HepG2 (cell line): ENCODE measurements around the gene P4HB. TPM values are rescaled to one million over a fixed set of nuclear protein-coding genes. Genes with fewer than 3 reads are reported as not detected.

Experiments used
- ADNP ChIP-seq: sonication (generic); formaldehyde crosslinking; IDR thresholded peaks from 2 replicates; pipeline ENCODE4 v1.4.0; 2020; ENCODE audit warnings: missing genetic modification reagents
- ARNT2 ChIP-seq: sonication (generic); formaldehyde crosslinking; IDR thresholded peaks from 2 replicates; pipeline ENCODE4 v1.8.0; 2022; ENCODE audit warnings: mild to moderate bottlenecking, low read depth, missing genetic modification reagents, moderate library complexity
- CREM ChIP-seq, 2 experiments: sonication (generic) in 1 of 2; formaldehyde crosslinking in 1 of 2; IDR thresholded peaks; 2 replicates each; pipeline versions ENCODE4 v1.4.0 to v1.6.1; 2016 to 2020; ENCODE audit warnings: antibody characterized with exemption in 1 of 2, mild to moderate bottlenecking in 1 of 2, missing genetic modification reagents in 1 of 2
- E2F1 ChIP-seq: sonication (generic); formaldehyde crosslinking; IDR thresholded peaks from 2 replicates; pipeline ENCODE4 v1.5.0; 2020; ENCODE audit warnings: missing genetic modification reagents
- HES4 ChIP-seq: sonication (generic); formaldehyde crosslinking; IDR thresholded peaks from 2 replicates; pipeline ENCODE4 v1.9.0; 2021; ENCODE audit warnings: mild to moderate bottlenecking, missing genetic modification reagents, borderline replicate concordance
- HOXA7 ChIP-seq: sonication (generic); formaldehyde crosslinking; IDR thresholded peaks from 2 replicates; pipeline ENCODE4 v1.8.1; 2022; ENCODE audit warnings: mild to moderate bottlenecking, missing genetic modification reagents, moderate library complexity
- IRF1 ChIP-seq: sonication (generic); formaldehyde crosslinking; IDR thresholded peaks from 2 replicates; pipeline ENCODE4 v1.4.0; 2020; ENCODE audit warnings: low read depth, mild to moderate bottlenecking, missing genetic modification reagents
- KDM1A ChIP-seq: IDR thresholded peaks from 2 replicates; pipeline ENCODE4 v1.6.1; 2016; ENCODE audit warnings: missing compliant biosample characterization
- MATR3 ChIP-seq: sonication (generic); formaldehyde crosslinking; IDR thresholded peaks from 2 replicates; pipeline ENCODE4 v1.4.0; 2020; ENCODE audit warnings: missing genetic modification reagents
- MTF1 ChIP-seq: sonication (generic); formaldehyde crosslinking; IDR thresholded peaks from 2 replicates; pipeline ENCODE4 v1.5.0; 2020; ENCODE audit warnings: missing genetic modification reagents
- RARA ChIP-seq: IDR thresholded peaks from 2 replicates; pipeline ENCODE4 v1.6.1; 2016; ENCODE audit warnings: missing genetic modification reagents, missing compliant biosample characterization
- RCOR2 ChIP-seq: IDR thresholded peaks from 2 replicates; pipeline ENCODE4 v1.6.1; 2016; ENCODE audit warnings: missing biosample characterization, missing genetic modification reagents
- SSRP1 ChIP-seq: IDR thresholded peaks from 2 replicates; pipeline ENCODE4 v1.6.1; 2016; ENCODE audit warnings: control low read depth
- ZFP36L1 ChIP-seq: sonication (generic); formaldehyde crosslinking; IDR thresholded peaks from 2 replicates; pipeline ENCODE4 v1.8.0; 2022; ENCODE audit warnings: mild to moderate bottlenecking, missing genetic modification reagents, moderate library complexity
- ZMYM2 ChIP-seq: sonication (generic); formaldehyde crosslinking; IDR thresholded peaks from 2 replicates; pipeline ENCODE4 v1.8.0; 2022; ENCODE audit warnings: mild to moderate bottlenecking, missing genetic modification reagents
- ZNF136 ChIP-seq: sonication (generic); formaldehyde crosslinking; IDR thresholded peaks from 2 replicates; pipeline ENCODE4 v1.8.1; 2022; ENCODE audit warnings: low read depth, mild to moderate bottlenecking, moderate library complexity, missing genetic modification reagents
- ZNF274 ChIP-seq: sonication (generic); formaldehyde crosslinking; IDR thresholded peaks from 2 replicates; pipeline ENCODE4 v1.5.1; 2020; ENCODE audit warnings: mild to moderate bottlenecking, missing genetic modification reagents
- ZNF292 ChIP-seq: sonication (generic); formaldehyde crosslinking; IDR thresholded peaks from 2 replicates; pipeline ENCODE4 v1.8.1; 2022; ENCODE audit warnings: mild to moderate bottlenecking, low read depth, missing genetic modification reagents, borderline replicate concordance
- ZNF367 ChIP-seq: sonication (generic); formaldehyde crosslinking; IDR thresholded peaks from 2 replicates; pipeline ENCODE4 v1.4.0; 2020; ENCODE audit warnings: missing genetic modification reagents, borderline replicate concordance
- ZNF558 ChIP-seq: sonication (generic); formaldehyde crosslinking; IDR thresholded peaks from 2 replicates; pipeline ENCODE4 v1.9.0; 2022; ENCODE audit warnings: mild to moderate bottlenecking, missing genetic modification reagents, borderline replicate concordance
- ZNF766 ChIP-seq: sonication (generic); formaldehyde crosslinking; IDR thresholded peaks from 2 replicates; pipeline ENCODE4 v1.5.0; 2020; ENCODE audit warnings: missing genetic modification reagents, borderline replicate concordance
- ZSCAN22 ChIP-seq: sonication (generic); formaldehyde crosslinking; IDR thresholded peaks from 2 replicates; pipeline ENCODE4 v1.4.0; 2020; ENCODE audit warnings: mild to moderate bottlenecking, missing genetic modification reagents
- polyA plus RNA-seq, 8 experiments: library from polyadenylated mRNA; depleted of rRNA in 3 of 8; stranded (reverse) in 7 of 8; unstranded in 1 of 8; fragments of >200 nt; fragmentation: Illumina TruSeq in 4 of 8; extraction: Trizol in 4 of 8; gene quantifications; 2 replicates each; pipeline versions ENCODE4 v1.2.1 to v1.2.3, GENCODE V29; 2011 to 2016; ENCODE audit warnings: low read depth in 4 of 8, missing spikeins in 1 of 8, mixed read lengths in 1 of 8; ENCODE audit not compliant: insufficient read depth in 1 of 8
- total RNA-seq, 5 experiments: library from RNA; depleted of rRNA; stranded (reverse); fragments of >200 nt; fragmentation: Illumina TruSeq; extraction: Trizol; gene quantifications; 2 replicates each; pipeline ENCODE4 v1.2.3, GENCODE V29; 2016; ENCODE audit warnings: low read depth in 1 of 5
- TF ChIP-seq, protein P1 (sequence below): sonication (generic); formaldehyde crosslinking; IDR thresholded peaks from 2 replicates; pipeline ENCODE4; 2020; ENCODE audit warnings: missing genetic modification reagents, mild to moderate bottlenecking, borderline replicate concordance
- TF ChIP-seq, protein P2 (sequence below): sonication (generic); formaldehyde crosslinking; IDR thresholded peaks from 2 replicates; pipeline ENCODE4 v1.8.1; 2023; ENCODE audit warnings: mild to moderate bottlenecking, missing genetic modification reagents, borderline replicate concordance

Gene P4HB
- total and polyA plus RNA-seq, 2 of the 13 experiments (the other 11 are each of a cell fraction or from before 2014, with no cell fraction given) = 185 to 782 TPM

- TF ChIP-seq, protein P1, sequence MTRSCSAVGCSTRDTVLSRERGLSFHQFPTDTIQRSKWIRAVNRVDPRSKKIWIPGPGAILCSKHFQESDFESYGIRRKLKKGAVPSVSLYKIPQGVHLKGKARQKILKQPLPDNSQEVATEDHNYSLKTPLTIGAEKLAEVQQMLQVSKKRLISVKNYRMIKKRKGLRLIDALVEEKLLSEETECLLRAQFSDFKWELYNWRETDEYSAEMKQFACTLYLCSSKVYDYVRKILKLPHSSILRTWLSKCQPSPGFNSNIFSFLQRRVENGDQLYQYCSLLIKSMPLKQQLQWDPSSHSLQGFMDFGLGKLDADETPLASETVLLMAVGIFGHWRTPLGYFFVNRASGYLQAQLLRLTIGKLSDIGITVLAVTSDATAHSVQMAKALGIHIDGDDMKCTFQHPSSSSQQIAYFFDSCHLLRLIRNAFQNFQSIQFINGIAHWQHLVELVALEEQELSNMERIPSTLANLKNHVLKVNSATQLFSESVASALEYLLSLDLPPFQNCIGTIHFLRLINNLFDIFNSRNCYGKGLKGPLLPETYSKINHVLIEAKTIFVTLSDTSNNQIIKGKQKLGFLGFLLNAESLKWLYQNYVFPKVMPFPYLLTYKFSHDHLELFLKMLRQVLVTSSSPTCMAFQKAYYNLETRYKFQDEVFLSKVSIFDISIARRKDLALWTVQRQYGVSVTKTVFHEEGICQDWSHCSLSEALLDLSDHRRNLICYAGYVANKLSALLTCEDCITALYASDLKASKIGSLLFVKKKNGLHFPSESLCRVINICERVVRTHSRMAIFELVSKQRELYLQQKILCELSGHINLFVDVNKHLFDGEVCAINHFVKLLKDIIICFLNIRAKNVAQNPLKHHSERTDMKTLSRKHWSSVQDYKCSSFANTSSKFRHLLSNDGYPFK = no peak
- 0 out of 2 replicates have a peak, but pooled peaks have one; percentile 36 for TF ChIP-seq CREM (IDR thresholded peaks at IDR 0.05)
- no peak for TF ChIP-seq CREM (CRISPR knock-in tag; IDR thresholded peaks at IDR 0.05)
- TF ChIP-seq KDM1A (CRISPR knock-in tag) = no peak
- TF ChIP-seq ADNP = no peak
- TF ChIP-seq ZNF292 (CRISPR knock-in tag) = no peak
- TF ChIP-seq ZNF766 (CRISPR knock-in tag) = no peak
- no peak for TF ChIP-seq HES4 (CRISPR knock-in tag)
- no peak for TF ChIP-seq ZFP36L1 (CRISPR knock-in tag)
- no peak for TF ChIP-seq MTF1 (CRISPR knock-in tag)
- no peak for TF ChIP-seq IRF1 (CRISPR knock-in tag)
- no peak for TF ChIP-seq ZNF558 (CRISPR knock-in tag)
- no peak for TF ChIP-seq RCOR2 (CRISPR knock-in tag)
- TF ChIP-seq, protein P2, sequence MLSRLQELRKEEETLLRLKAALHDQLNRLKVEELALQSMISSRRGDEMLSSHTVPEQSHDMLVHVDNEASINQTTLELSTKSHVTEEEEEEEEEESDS (CRISPR knock-in tag) = no peak
- TF ChIP-seq ZNF274 (CRISPR knock-in tag) = no peak
- TF ChIP-seq ZSCAN22 (CRISPR knock-in tag) = no peak
- peak; percentile 57 for TF ChIP-seq RARA
- TF ChIP-seq MATR3 (CRISPR knock-in tag) = no peak
- no peak for TF ChIP-seq ZMYM2 (CRISPR knock-in tag)
- no peak for TF ChIP-seq ZNF136 (CRISPR knock-in tag)
- TF ChIP-seq HOXA7 (CRISPR knock-in tag) = no peak
- peak; percentile 87; the same call in 1 of the 2 replicates for TF ChIP-seq ARNT2 (CRISPR knock-in tag)
- no peak for TF ChIP-seq E2F1 (CRISPR knock-in tag)
- no peak for TF ChIP-seq ZNF367 (CRISPR knock-in tag)
- no peak for TF ChIP-seq SSRP1 (CRISPR knock-in tag)
These were observed 45.3 kb downstream of the P4HB start (continued) for GRCh38 chr17:81814748-81815645.
